IMR-90 (cell line): Measurements from ENCODE around the gene CPNE1. TPM values are rescaled to one million over a fixed set of nuclear protein-coding genes. Genes with fewer than 3 reads are reported as not detected.

Experiments used
- ATAC-seq: fragments of 200-7000 bp; cut with Tn5 transposase; 2 replicates; pipeline ENCODE4 v1.9.1; 2020; ENCODE audit warnings: low read depth, mild to moderate bottlenecking, moderate library complexity
- BruUV-seq: library from RNA; stranded (reverse); fragments of 400-500 nt; replicated peaks from 2 replicates; lab custom pipeline; 2021; lab: Mats Ljungman, UMichigan
- CTCF ChIA-PET: fragments of 300-600 bp; formaldehyde crosslinking; extraction: SDS; loops from one replicate; lab custom pipeline; 2021; ENCODE audit warnings: antibody characterized with exemption; lab: Yijun Ruan, JAX
- POLR2A ChIA-PET: fragments of 300-600 bp; sonication (Branson Sonifier 250); formaldehyde crosslinking; loops from one replicate; lab custom pipeline; 2022; ENCODE audit warnings: antibody characterized with exemption; ENCODE audit not compliant: unreplicated experiment; lab: Charles Lee
- DNase-seq: peaks from one replicate; pipeline ENCODE4 v3.0.0; 2013
- H2AFZ ChIP-seq: replicated peaks from 2 replicates; pipeline ENCODE3; 2013; ENCODE audit warnings: low read length, mild to moderate bottlenecking; ENCODE audit not compliant: poor library complexity
- H2AK5ac ChIP-seq: 2 replicates; pipeline ENCODE4 v1.6.1; 2013; ENCODE audit warnings: low read depth, low read length, inconsistent platforms
- H2AK9ac ChIP-seq: replicated peaks from 2 replicates; pipeline ENCODE3; 2013; ENCODE audit warnings: mild to moderate bottlenecking, low read depth, low read length, moderate library complexity; ENCODE audit not compliant: poor library complexity
- H2BK120ac ChIP-seq: 2 replicates; pipeline ENCODE4 v1.6.1; 2013; ENCODE audit warnings: low read depth, low read length, inconsistent platforms
- H2BK15ac ChIP-seq: 3 replicates; pipeline ENCODE4 v1.6.1; 2013; ENCODE audit warnings: low read depth, low read length, inconsistent platforms
- H2BK20ac ChIP-seq: 2 replicates; pipeline ENCODE4 v1.6.1; 2013; ENCODE audit warnings: low read depth, mild to moderate bottlenecking, inconsistent platforms, low read length, moderate library complexity
- H2BK5ac ChIP-seq: 2 replicates; pipeline ENCODE4 v1.6.1; 2013; ENCODE audit warnings: mild to moderate bottlenecking, low read depth, low read length, inconsistent platforms; ENCODE audit not compliant: poor library complexity, severe bottlenecking
- H3K14ac ChIP-seq: replicated peaks from 2 replicates; pipeline ENCODE4 v1.6.1; 2013; ENCODE audit warnings: low read depth, low read length, inconsistent platforms
- H3K18ac ChIP-seq: 2 replicates; pipeline ENCODE4 v1.6.1; 2013; ENCODE audit warnings: low read depth, low read length, control low read depth
- H3K23ac ChIP-seq: 2 replicates; pipeline ENCODE4 v1.6.1; 2013; ENCODE audit warnings: low read depth, low read length, inconsistent platforms
- H3K27ac ChIP-seq: 2 replicates; pipeline ENCODE4 v1.5.1; 2013; ENCODE audit warnings: mild to moderate bottlenecking, control low read depth, low read length; ENCODE audit not compliant: insufficient read depth
- H3K27me3 ChIP-seq: 2 replicates; pipeline ENCODE4 v1.6.1; 2013; ENCODE audit warnings: low read length; ENCODE audit not compliant: control insufficient read depth, insufficient read depth
- H3K36me3 ChIP-seq: 2 replicates; pipeline ENCODE4 v1.6.1; 2013; ENCODE audit warnings: low read length, mixed read lengths; ENCODE audit not compliant: control insufficient read depth, insufficient read depth
- H3K4ac ChIP-seq: 2 replicates; pipeline ENCODE4 v1.6.1; 2013; ENCODE audit warnings: low read depth, low read length, inconsistent platforms
- H3K4me1 ChIP-seq: 2 replicates; pipeline ENCODE4 v1.6.1; 2013; ENCODE audit warnings: low read length, mixed read lengths; ENCODE audit not compliant: control insufficient read depth, insufficient read depth
- H3K4me2 ChIP-seq: 2 replicates; pipeline ENCODE4 v1.6.1; 2013; ENCODE audit warnings: low read depth, mild to moderate bottlenecking, control low read depth, low read length, moderate library complexity
- H3K4me3 ChIP-seq: 2 replicates; pipeline ENCODE4 v1.5.1; 2013; ENCODE audit warnings: low read depth, mild to moderate bottlenecking, control low read depth, low read length, moderate library complexity; ENCODE audit not compliant: insufficient read depth
- H3K56ac ChIP-seq: 2 replicates; pipeline ENCODE4 v1.6.1; 2013; ENCODE audit warnings: low read length, inconsistent platforms; ENCODE audit not compliant: insufficient read depth; ENCODE audit errors: extremely low read depth
- H3K79me1 ChIP-seq, 2 experiments: 2 replicates each; pipeline ENCODE4 v1.6.1; 2013; ENCODE audit warnings: low read length in 2 of 2, inconsistent platforms in 1 of 2, low read depth in 1 of 2
- H3K9ac ChIP-seq: 2 replicates; pipeline ENCODE4 v1.6.1; 2013; ENCODE audit warnings: low read depth, low read length, control low read depth
- H3K9me1 ChIP-seq: 2 replicates; pipeline ENCODE4 v1.6.1; 2013; ENCODE audit warnings: low read length, inconsistent platforms; ENCODE audit not compliant: insufficient read depth
- H3K9me3 ChIP-seq: 2 replicates; pipeline ENCODE4 v1.6.1; 2013; ENCODE audit warnings: low read length; ENCODE audit not compliant: control insufficient read depth, insufficient read depth
- H4K20me1 ChIP-seq: 2 replicates; pipeline ENCODE4 v1.6.1; 2013; ENCODE audit warnings: low read length, inconsistent platforms; ENCODE audit not compliant: insufficient read depth
- H4K5ac ChIP-seq: 2 replicates; pipeline ENCODE4 v1.6.1; 2013; ENCODE audit warnings: mild to moderate bottlenecking, low read depth, low read length, control low read depth
- H4K8ac ChIP-seq, 2 experiments: 2 replicates each; pipeline ENCODE4 v1.6.1; 2013; ENCODE audit warnings: low read depth in 2 of 2, low read length in 2 of 2, control low read depth in 1 of 2, inconsistent platforms in 1 of 2
- H4K91ac ChIP-seq: 2 replicates; pipeline ENCODE4 v1.6.1; 2013; ENCODE audit warnings: low read depth, low read length, inconsistent platforms; ENCODE audit not compliant: insufficient read depth
- BHLHE40 ChIP-seq: fragments of 150-350 bp; IDR thresholded peaks from 2 replicates; pipeline ENCODE4 v1.6.1; 2016; ENCODE audit warnings: mild to moderate bottlenecking, low read depth, low read length
- ELK1 ChIP-seq: fragments of 150-350 bp; IDR thresholded peaks from 2 replicates; pipeline ENCODE4 v1.6.1; 2016; ENCODE audit warnings: low read depth, mild to moderate bottlenecking, low read length, moderate library complexity, borderline replicate concordance
- FOS ChIP-seq: fragments of 150-350 bp; IDR thresholded peaks from 2 replicates; pipeline ENCODE4 v1.6.1; 2016; ENCODE audit warnings: low read depth, low read length
- MAZ ChIP-seq: IDR thresholded peaks from 2 replicates; pipeline ENCODE4 v1.6.1; 2012; ENCODE audit warnings: low read depth, mild to moderate bottlenecking, low read length, improper control_type of control experiment, moderate library complexity, borderline replicate concordance
- RFX5 ChIP-seq: IDR thresholded peaks from 2 replicates; pipeline ENCODE4 v1.8.0; 2012; ENCODE audit warnings: low read depth, mild to moderate bottlenecking, low read length, moderate library complexity
- SMC3 ChIP-seq: fragments of 150-350 bp; IDR thresholded peaks from 2 replicates; pipeline ENCODE4 v1.6.1; 2016; ENCODE audit warnings: low read depth, mild to moderate bottlenecking, antibody characterized with exemption, low read length, moderate library complexity
- WGBS, 2 experiments: methylation state at CpG; one replicate each; pipeline versions ENCODE4 v1.1.5 to v1.1.7; 2013; ENCODE audit warnings: missing lambda C conversion rate in 2 of 2; ENCODE audit not compliant: insufficient read length in 1 of 2; ENCODE audit errors: extremely low coverage in 2 of 2; 5-methylcytosine and 5-hydroxymethylcytosine counted together
- dilution Hi-C: fragments of 300-500 bp; cut with HindIII; formaldehyde crosslinking; loops from one replicate; pipeline ENCODE4 v1.14.3; 2018; ENCODE audit warnings: low sequenced_read_pairs; ENCODE audit not compliant: unreplicated experiment
- in situ Hi-C: fragments of 300-500 bp; cut with MboI; formaldehyde crosslinking; loops from 3 replicates; pipeline ENCODE4 v1.14.3; 2019; ENCODE audit warnings: low sequenced_read_pairs, inconsistent platforms, mixed read lengths
- intact Hi-C: fragments of 100-400 bp; cut with micrococcal nuclease; formaldehyde crosslinking; loops from 2 replicates; pipeline ENCODE4 v1.10.0; 2022
- polyA plus RNA-seq, 3 experiments: library from polyadenylated mRNA; depleted of rRNA; stranded (reverse); fragments of >200 nt; gene quantifications; 2 replicates each; pipeline ENCODE4 v1.2.3, GENCODE V29; 2012; ENCODE audit warnings: low replicate concordance in 1 of 3
- total RNA-seq: library from RNA; depleted of rRNA; stranded (reverse); fragments of >200 nt; gene quantifications from 2 replicates; pipeline ENCODE4 v1.2.3, GENCODE V29; 2012

CPNE1 gene
- total and polyA plus RNA-seq, 2 of the 4 experiments (the other 2 are of a cell fraction) = 163 to 165 TPM

DNA sequence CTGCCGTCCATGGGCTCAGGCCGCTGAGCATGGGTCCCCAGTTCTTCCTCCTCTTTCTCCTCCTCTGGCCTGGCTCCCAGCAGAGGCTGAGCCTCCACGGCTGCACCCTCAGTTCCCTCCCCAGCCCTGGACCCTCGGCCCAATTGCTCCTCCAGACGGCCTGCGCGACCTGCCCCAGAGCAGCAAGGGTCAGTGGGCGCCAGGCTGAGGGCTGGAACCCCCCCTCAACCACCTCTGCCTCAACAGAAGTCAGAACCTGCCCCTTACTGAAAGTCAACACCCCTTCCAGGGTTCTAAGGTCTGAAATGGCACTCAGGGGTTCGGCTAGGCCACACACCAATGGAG is 65.0 kb downstream of the CPNE1 start:
- intact Hi-C loops = no loop called here
- H3K23ac ChIP-seq = no peak overlapping the region
- no peak overlapping the region for H4K91ac ChIP-seq
- H2BK5ac ChIP-seq = no peak overlapping the region
- no peak for DNase-seq
- no peaks in the 10 kb centered on the region; the same call in 1 of the 2 replicates for H4K20me1 ChIP-seq
- H2BK15ac ChIP-seq = no peak overlapping the region
- ATAC-seq = no peak
- in situ Hi-C loops = no loop called here
- H2BK120ac ChIP-seq = no peak overlapping the region
- no peak overlapping the region for H3K4me2 ChIP-seq
- dilution Hi-C loops = no loop called here
- TF ChIP-seq SMC3 (no peak), FOS (no peak), RFX5 (no peak), MAZ (no peak), BHLHE40 (no peak), ELK1 (no peak)
- no peak overlapping the region for H2AK9ac ChIP-seq
- no peak overlapping the region for H3K18ac ChIP-seq
- BruUV-seq = no TSS peak
- 80% methylated on average over 3 of the region's 9 CpGs; no CpG with 5 or more reads in 1 of the 2 experiments for WGBS, 2 experiments
- peaks cover 3% of the 10 kb centered on the region for H3K4me1 ChIP-seq
- no peak overlapping the region for H3K27ac ChIP-seq
- H3K4me3 ChIP-seq = no peak overlapping the region
- H3K9me3 ChIP-seq = no peaks in the 10 kb centered on the region
- no peak overlapping the region for H3K4ac ChIP-seq
- H3K27me3 ChIP-seq = peaks cover 55% of the 10 kb centered on the region
- H2AK5ac ChIP-seq = no peak overlapping the region
- no peak overlapping the region for H4K8ac ChIP-seq
- no peaks in the 10 kb centered on the region for H3K79me1 ChIP-seq
- no peak overlapping the region for H4K5ac ChIP-seq
- H2BK20ac ChIP-seq = no peak overlapping the region
- no peak overlapping the region for H3K56ac ChIP-seq
- no peak overlapping the region for H3K9ac ChIP-seq
- ChIA-PET CTCF (interaction anchor here (1.7 kb wide), 1 partner anchor 16 kb away, joined by 4 read pairs; the partner anchor contains the start of gene SPAG4), POLR2A (no interaction called here)
- no peaks in the 10 kb centered on the region for H3K36me3 ChIP-seq
- H2AFZ ChIP-seq = no peak overlapping the region
- no peak overlapping the region for H3K14ac ChIP-seq
- no peaks in the 10 kb centered on the region for H3K9me1 ChIP-seq
